Neural progenitor cell (in vitro differentiated cells): ENCODE data around the gene TNXB.
"Not testable (repeated sequence)": the region's sequence is repeated elsewhere in the genome, so short reads cannot be mapped to it uniquely, and the experiment has no call there.

Experiments
- CTCF ChIP-seq: fragments of 200-600 bp; sonication (generic); IDR thresholded peaks from 2 replicates; pipeline ENCODE4 v1.5.1; 2017; ENCODE audit warnings: antibody characterized with exemption, mild to moderate bottlenecking
- EZH2phosphoT487 ChIP-seq: fragments of 200-600 bp; sonication (generic); IDR thresholded peaks from 2 replicates; pipeline ENCODE4 v1.6.1; 2017; ENCODE audit warnings: antibody characterized with exemption

GRCh38 chr6:32010856-32011530 lies 98.1 kb downstream of the TNXB start:
- not testable (repeated sequence) for TF ChIP-seq CTCF, EZH2phosphoT487
